Progenitor cell of endocrine pancreas (in vitro differentiated cells): Measurements from ENCODE around the gene ADAMTS2. TPM values are rescaled to one million over a fixed set of nuclear protein-coding genes. Genes with fewer than 3 reads are reported as not detected.

Experiments
- DNase-seq: peaks from one replicate; pipeline ENCODE4 v3.0.0; 2021; ENCODE audit warnings: low spot score; ENCODE audit not compliant: unreplicated experiment
- H3K27ac Mint-ChIP-seq: 2 replicates; pipeline ENCODE4 v1.8.0; 2021; ENCODE audit warnings: mild to moderate bottlenecking, moderate library complexity, mixed read lengths
- H3K27me3 Mint-ChIP-seq: 2 replicates; pipeline ENCODE4 v1.8.0; 2021; ENCODE audit warnings: mixed read lengths
- H3K36me3 Mint-ChIP-seq: 2 replicates; pipeline ENCODE4 v1.8.0; 2022; ENCODE audit warnings: mixed read lengths; ENCODE audit not compliant: insufficient read depth
- H3K4me1 Mint-ChIP-seq: 2 replicates; pipeline ENCODE4 v1.8.0; 2021; ENCODE audit warnings: low read depth, mixed read lengths
- H3K4me3 Mint-ChIP-seq: 2 replicates; pipeline ENCODE4 v1.8.0; 2021; ENCODE audit warnings: low read depth, mild to moderate bottlenecking, moderate library complexity, mixed read lengths
- H3K9me3 Mint-ChIP-seq: 2 replicates; pipeline ENCODE4 v1.8.0; 2021; ENCODE audit warnings: low read depth, mixed read lengths
- total RNA-seq: library from RNA; stranded (reverse); gene quantifications from 2 replicates; pipeline ENCODE4 v1.2.1, GENCODE V29; 2021
- TF ChIP-seq, protein P1 (sequence below): fragments of 200-600 bp; sonication (generic); IDR thresholded peaks from one replicate; pipeline ENCODE4 v1.5.0; 2021; ENCODE audit warnings: antibody characterized with exemption, mild to moderate bottlenecking; ENCODE audit not compliant: unreplicated experiment

Gene ADAMTS2
- total RNA-seq, 1 donor from 2014 or later = 2.5 TPM

- no peak for DNase-seq
- TF ChIP-seq, protein P1, sequence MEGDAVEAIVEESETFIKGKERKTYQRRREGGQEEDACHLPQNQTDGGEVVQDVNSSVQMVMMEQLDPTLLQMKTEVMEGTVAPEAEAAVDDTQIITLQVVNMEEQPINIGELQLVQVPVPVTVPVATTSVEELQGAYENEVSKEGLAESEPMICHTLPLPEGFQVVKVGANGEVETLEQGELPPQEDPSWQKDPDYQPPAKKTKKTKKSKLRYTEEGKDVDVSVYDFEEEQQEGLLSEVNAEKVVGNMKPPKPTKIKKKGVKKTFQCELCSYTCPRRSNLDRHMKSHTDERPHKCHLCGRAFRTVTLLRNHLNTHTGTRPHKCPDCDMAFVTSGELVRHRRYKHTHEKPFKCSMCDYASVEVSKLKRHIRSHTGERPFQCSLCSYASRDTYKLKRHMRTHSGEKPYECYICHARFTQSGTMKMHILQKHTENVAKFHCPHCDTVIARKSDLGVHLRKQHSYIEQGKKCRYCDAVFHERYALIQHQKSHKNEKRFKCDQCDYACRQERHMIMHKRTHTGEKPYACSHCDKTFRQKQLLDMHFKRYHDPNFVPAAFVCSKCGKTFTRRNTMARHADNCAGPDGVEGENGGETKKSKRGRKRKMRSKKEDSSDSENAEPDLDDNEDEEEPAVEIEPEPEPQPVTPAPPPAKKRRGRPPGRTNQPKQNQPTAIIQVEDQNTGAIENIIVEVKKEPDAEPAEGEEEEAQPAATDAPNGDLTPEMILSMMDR = no peak
- Mint-ChIP-seq H3K27ac (no peak overlapping the region), H3K36me3 (no peaks in the 10 kb centered on the region), H3K4me1 (no peaks in the 10 kb centered on the region), H3K4me3 (no peak overlapping the region), H3K9me3 (no peaks in the 10 kb centered on the region), H3K27me3 (no peaks in the 10 kb centered on the region)
These were observed 140.7 kb downstream of the ADAMTS2 start for GRCh38 chr5:179204572-179204971.

GRCh38 chr5:179203248-179203647, 142.0 kb downstream of the ADAMTS2 start:
- TF ChIP-seq, protein P1 = no peak
- H3K36me3 Mint-ChIP-seq = no peaks in the 10 kb centered on the region
- no peaks in the 10 kb centered on the region for H3K4me1 Mint-ChIP-seq
- DNase-seq = no peak
- H3K27ac Mint-ChIP-seq = no peak overlapping the region
- H3K27me3 Mint-ChIP-seq = no peaks in the 10 kb centered on the region
- H3K4me3 Mint-ChIP-seq = no peak overlapping the region
- no peaks in the 10 kb centered on the region for H3K9me3 Mint-ChIP-seq

DNA sequence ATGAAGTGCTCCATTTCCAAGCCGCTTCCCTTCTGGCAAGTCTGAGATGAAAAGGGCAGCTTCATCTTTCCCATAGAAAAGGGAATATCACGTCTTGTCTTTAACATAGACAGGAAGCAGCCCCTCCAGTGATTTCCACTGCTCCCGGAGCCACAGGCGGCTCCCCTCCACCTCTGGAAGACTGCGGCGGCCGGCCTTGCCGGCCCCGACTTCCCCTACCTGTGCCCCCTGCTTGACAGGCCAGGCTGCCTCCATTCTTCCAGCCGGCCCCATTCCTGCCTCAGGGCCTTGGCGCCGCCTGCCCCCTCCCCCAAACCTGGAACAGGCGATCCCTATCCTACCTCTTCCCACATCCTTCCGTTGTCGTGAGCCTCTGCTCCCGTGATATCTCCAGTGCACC, 143.3 kb downstream of the ADAMTS2 start:
- Mint-ChIP-seq H3K4me1 (no peaks in the 10 kb centered on the region), H3K9me3 (no peaks in the 10 kb centered on the region), H3K4me3 (no peak overlapping the region), H3K27me3 (no peaks in the 10 kb centered on the region), H3K27ac (no peak overlapping the region), H3K36me3 (no peaks in the 10 kb centered on the region)
- TF ChIP-seq, protein P1 = no peak
- no peak for DNase-seq

- DNase-seq = no peak
- TF ChIP-seq, protein P1 = no peak
- no peaks in the 10 kb centered on the region for H3K9me3 Mint-ChIP-seq
- no peak overlapping the region for H3K4me3 Mint-ChIP-seq
- no peaks in the 10 kb centered on the region for H3K4me1 Mint-ChIP-seq
- no peaks in the 10 kb centered on the region for H3K36me3 Mint-ChIP-seq
- H3K27ac Mint-ChIP-seq = no peak overlapping the region
- H3K27me3 Mint-ChIP-seq = no peaks in the 10 kb centered on the region
These were observed 146.0 kb downstream of the ADAMTS2 start for GRCh38 chr5:179199246-179199645.

GRCh38 chr5:179198825-179199224, 146.4 kb downstream of the ADAMTS2 start:
- DNase-seq = no peak
- Mint-ChIP-seq H3K36me3 (no peaks in the 10 kb centered on the region), H3K9me3 (no peaks in the 10 kb centered on the region), H3K4me1 (no peaks in the 10 kb centered on the region), H3K27me3 (no peaks in the 10 kb centered on the region), H3K4me3 (no peak overlapping the region), H3K27ac (no peak overlapping the region)
- TF ChIP-seq, protein P1 = no peak
